Ascending aorta (tissue), 2 donors: ENCODE data around the gene PSME3. TPM values are rescaled to one million over a fixed set of nuclear protein-coding genes. Genes with fewer than 3 reads are reported as not detected.
"Not testable (repeated sequence)": the region's sequence is repeated elsewhere in the genome, so short reads cannot be mapped to it uniquely, and the experiment has no call there.

Experiments
- DNase-seq, 2 donors: peaks; one replicate each; pipeline ENCODE4 v3.0.0-alpha.2; 2019; ENCODE audit warnings: low spot score in 2 of 2
- H3K27ac ChIP-seq, 2 donors: fragments of 200-600 bp; sonication (generic); one replicate each; pipeline ENCODE4 v1.5.1; 2016 to 2017; ENCODE audit warnings: mild to moderate bottlenecking in 1 of 2
- H3K27me3 ChIP-seq: fragments of 200-600 bp; sonication (generic); one replicate; pipeline ENCODE4 v1.5.1; 2017
- H3K36me3 ChIP-seq, 2 donors: fragments of 200-600 bp; sonication (generic); one replicate each; pipeline ENCODE4 v1.5.1; 2016
- H3K4me1 ChIP-seq, 2 donors: fragments of 200-600 bp; sonication (generic); one replicate each; pipeline ENCODE4 v1.5.1; 2016 to 2017; ENCODE audit warnings: mild to moderate bottlenecking in 1 of 2
- H3K4me3 ChIP-seq, 2 donors: fragments of 200-600 bp; sonication (generic); one replicate each; pipeline ENCODE4 v1.5.1; 2016 to 2017; ENCODE audit warnings: mild to moderate bottlenecking in 1 of 2
- H3K9me3 ChIP-seq, 2 donors: fragments of 200-600 bp; sonication (generic); one replicate each; pipeline ENCODE4 v1.5.1; 2016
- CTCF ChIP-seq, 3 experiments: fragments of 200-600 bp in 2 of 3; fragments of 450-650 bp in 1 of 3; sonication (generic) in 2 of 3; IDR thresholded peaks; one replicate each; pipeline ENCODE4 v1.5.1; 2016 to 2019; ENCODE audit warnings: antibody characterized with exemption in 3 of 3, mild to moderate bottlenecking in 1 of 3, moderate library complexity in 1 of 3
- intact Hi-C: fragments of 100-400 bp; cut with DNase I; formaldehyde crosslinking; loops from one replicate; pipeline ENCODE4 v1.15.1; 2023
- total RNA-seq: library from RNA; depleted of rRNA; stranded (reverse); fragments of >200 nt; gene quantifications from one replicate; pipeline ENCODE4 v1.1.0, GENCODE V29; 2016

PSME3 gene
- total RNA-seq, 1 donor from 2014 or later: 29.7 TPM

GRCh38 chr17:42871647-42872046, 38.5 kb downstream of the PSME3 start:
- no peak for TF ChIP-seq CTCF (IDR thresholded peaks at IDR 0.05)
- no peak overlapping the region for H3K27ac ChIP-seq
- H3K4me3 ChIP-seq: no peak overlapping the region
- H3K27me3 ChIP-seq: no peaks in the 10 kb centered on the region
- intact Hi-C loops: no loop called here
- DNase-seq: no peak
- H3K4me1 ChIP-seq: no peaks in the 10 kb centered on the region
- no peaks in the 10 kb centered on the region for H3K9me3 ChIP-seq
- H3K36me3 ChIP-seq: peaks cover 27 to 36% of the 10 kb centered on the region in 2 donors

DNA sequence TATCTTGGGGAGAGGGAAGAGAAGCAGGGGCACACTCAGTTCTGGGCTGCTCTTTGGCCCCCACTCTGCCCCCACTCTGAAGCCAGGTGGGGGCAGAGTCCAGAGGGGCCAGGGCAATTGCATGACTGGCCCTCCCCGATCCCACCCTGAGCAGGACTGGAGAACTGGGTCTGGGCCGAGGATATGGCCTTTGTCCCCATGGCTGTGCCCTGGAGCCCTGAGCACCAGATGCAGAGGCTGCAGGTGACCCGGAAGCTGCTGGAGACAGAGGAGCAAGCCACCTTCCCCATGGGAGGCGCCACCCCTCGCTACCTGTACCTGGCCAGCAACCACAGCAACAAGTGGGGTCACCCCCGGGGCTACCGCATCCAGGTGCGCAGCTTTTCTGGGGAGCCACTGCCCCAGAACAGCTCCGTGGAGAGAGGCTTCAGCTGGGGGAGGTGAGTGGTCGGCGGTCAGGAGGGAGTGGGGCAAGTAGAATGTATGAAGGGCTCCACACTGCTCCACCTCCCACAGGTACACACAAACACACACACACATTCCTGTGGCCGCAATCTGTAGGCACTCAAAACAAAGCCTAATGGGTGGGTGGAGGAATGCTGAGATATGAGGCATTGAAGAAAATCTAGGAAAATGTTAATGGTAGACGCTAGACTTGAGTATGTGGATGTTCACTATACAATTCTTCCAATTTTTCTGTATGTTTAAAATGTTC, 39.2 kb downstream of the PSME3 start:
- no peak for DNase-seq
- Histone ChIP-seq H3K4me3 (no peak overlapping the region), H3K27me3 (no peaks in the 10 kb centered on the region), H3K4me1 (no peaks in the 10 kb centered on the region), H3K9me3 (no peaks in the 10 kb centered on the region), H3K27ac (no peak overlapping the region), H3K36me3 (peaks cover 27 to 36% of the 10 kb centered on the region in 2 donors)
- no peak for TF ChIP-seq CTCF (IDR thresholded peaks at IDR 0.05)
- intact Hi-C loops: no loop called here

- Histone ChIP-seq H3K4me1 (no peaks in the 10 kb centered on the region), H3K27ac (no peak overlapping the region), H3K4me3 (no peak overlapping the region), H3K36me3 (peaks cover 24 to 32% of the 10 kb centered on the region in 2 donors), H3K27me3 (no peaks in the 10 kb centered on the region), H3K9me3 (no peaks in the 10 kb centered on the region)
- no peak for TF ChIP-seq CTCF (IDR thresholded peaks at IDR 0.05)
- no peak for DNase-seq
- intact Hi-C loops: no loop called here
These were observed 40.1 kb downstream of the PSME3 start for GRCh38 chr17:42873315-42873714.

DNA sequence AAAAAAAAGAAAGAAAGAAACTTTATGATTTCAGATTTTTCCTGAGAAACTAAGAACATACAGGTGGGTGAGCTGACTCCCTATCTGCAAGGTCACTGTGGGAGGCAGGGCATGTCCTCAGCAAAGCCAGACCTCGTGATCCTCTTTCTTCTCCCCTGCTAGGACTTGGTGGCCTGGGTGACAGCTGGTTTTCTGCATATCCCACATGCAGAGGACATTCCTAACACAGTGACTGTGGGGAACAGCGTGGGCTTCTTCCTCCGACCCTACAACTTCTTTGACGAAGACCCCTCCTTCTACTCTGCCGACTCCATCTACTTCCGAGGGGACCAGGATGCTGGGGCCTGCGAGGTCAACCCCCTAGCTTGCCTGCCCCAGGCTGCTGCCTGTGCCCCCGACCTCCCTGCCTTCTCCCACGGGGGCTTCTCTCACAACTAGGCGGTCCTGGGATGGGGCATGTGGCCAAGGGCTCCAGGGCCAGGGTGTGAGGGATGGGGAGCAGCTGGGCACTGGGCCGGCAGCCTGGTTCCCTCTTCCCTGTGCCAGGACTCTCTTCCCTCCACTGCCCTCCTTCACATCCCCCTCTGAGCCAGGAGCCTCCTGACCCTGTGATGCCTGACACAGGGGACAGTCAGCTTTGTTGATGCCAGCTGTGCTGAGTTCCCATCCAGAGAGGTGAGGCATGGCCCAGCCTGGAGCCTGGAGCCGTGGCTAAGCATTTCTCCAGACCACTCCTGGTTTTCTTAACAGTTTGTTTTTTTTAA, 40.9 kb downstream of the PSME3 start:
- DNase-seq, H3K4me3 ChIP-seq, H3K27me3 ChIP-seq, H3K27ac ChIP-seq, H3K9me3 ChIP-seq, intact Hi-C loops, H3K4me1 ChIP-seq: not testable (repeated sequence)
- peaks cover 19 to 26% of the 10 kb centered on the region in 2 donors for H3K36me3 ChIP-seq

GRCh38 chr17:42877037-42877436, 43.8 kb downstream of the PSME3 start:
- H3K27ac ChIP-seq: no peak overlapping the region
- TF ChIP-seq CTCF (IDR thresholded peaks at IDR 0.05): no peak
- DNase-seq: no peak
- H3K4me1 ChIP-seq: no peaks in the 10 kb centered on the region
- no peaks in the 10 kb centered on the region for H3K27me3 ChIP-seq
- no peak overlapping the region for H3K4me3 ChIP-seq
- no peaks in the 10 kb centered on the region for H3K9me3 ChIP-seq
- intact Hi-C loops: no loop called here
- H3K36me3 ChIP-seq: peaks cover 6 to 9% of the 10 kb centered on the region in 2 donors
